SK-N-SH treated with all-trans-retinoic acid at 6 μM for 48 hours (cell line): Measurements from ENCODE around the gene KRTAP10-2.

Experiments
- BACH2 ChIP-seq: fragments of 250-450 bp; sonication (Bioruptor Pico); IDR thresholded peaks from 2 replicates; pipeline ENCODE4 v1.9.0; 2021; ENCODE audit warnings: mild to moderate bottlenecking, borderline replicate concordance
- TOX ChIP-seq: fragments of 250-450 bp; sonication (Bioruptor Pico); IDR thresholded peaks from 2 replicates; pipeline ENCODE4 v1.8.0; 2021; ENCODE audit warnings: mild to moderate bottlenecking, moderate library complexity, borderline replicate concordance
- TF ChIP-seq, protein P1 (sequence below): fragments of 250-450 bp; sonication (Bioruptor Pico); IDR thresholded peaks from 2 replicates; pipeline ENCODE4 v1.8.0; 2020; ENCODE audit warnings: mild to moderate bottlenecking, moderate library complexity, borderline replicate concordance

DNA sequence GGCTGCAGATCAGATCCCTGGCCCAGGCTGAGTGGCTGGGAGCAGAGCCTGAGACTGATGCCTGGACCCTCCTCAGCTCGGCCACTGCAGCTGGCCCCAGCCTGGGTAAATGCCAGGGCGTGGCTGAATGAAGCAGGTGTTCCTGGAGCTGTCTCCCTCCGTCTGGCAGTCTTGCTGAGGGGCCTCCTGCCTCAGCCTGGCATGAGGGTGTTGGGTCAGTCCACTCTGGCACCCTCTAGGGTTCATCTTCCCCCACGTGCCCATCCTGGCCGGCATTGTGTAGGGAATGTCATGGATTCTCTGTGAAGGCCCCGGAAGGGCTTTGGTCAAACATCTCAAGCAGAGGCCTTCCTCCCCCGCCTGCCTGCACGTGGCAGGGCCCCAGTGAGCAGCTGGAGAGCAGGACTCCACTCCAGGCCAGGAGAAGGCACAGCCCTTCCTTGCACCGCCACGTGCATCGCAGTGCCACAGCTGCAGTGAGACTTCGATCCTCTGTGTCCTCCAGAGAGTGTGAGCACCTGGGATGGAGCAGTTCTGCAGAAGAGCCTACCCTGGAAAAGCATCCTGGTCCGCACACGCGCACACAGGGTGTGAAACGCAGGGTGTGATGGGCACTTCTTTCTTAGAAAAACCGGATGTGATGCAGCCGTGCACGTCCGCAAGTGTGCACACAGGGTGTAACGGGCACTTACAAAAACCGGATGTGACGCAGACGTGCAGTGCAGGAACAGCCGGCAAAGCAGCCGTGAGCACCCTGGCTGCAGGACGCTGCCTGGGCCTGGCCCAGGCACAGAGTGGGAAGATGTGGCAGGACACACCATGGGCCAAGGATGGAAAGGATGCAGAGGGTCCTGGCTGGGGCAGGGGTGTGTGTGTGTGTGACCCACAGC is 17.6 kb upstream of the KRTAP10-2 start:
- TF ChIP-seq BACH2 (CRISPR knock-in tag) (no peak), TOX (CRISPR knock-in tag) (no peak)
- TF ChIP-seq, protein P1, sequence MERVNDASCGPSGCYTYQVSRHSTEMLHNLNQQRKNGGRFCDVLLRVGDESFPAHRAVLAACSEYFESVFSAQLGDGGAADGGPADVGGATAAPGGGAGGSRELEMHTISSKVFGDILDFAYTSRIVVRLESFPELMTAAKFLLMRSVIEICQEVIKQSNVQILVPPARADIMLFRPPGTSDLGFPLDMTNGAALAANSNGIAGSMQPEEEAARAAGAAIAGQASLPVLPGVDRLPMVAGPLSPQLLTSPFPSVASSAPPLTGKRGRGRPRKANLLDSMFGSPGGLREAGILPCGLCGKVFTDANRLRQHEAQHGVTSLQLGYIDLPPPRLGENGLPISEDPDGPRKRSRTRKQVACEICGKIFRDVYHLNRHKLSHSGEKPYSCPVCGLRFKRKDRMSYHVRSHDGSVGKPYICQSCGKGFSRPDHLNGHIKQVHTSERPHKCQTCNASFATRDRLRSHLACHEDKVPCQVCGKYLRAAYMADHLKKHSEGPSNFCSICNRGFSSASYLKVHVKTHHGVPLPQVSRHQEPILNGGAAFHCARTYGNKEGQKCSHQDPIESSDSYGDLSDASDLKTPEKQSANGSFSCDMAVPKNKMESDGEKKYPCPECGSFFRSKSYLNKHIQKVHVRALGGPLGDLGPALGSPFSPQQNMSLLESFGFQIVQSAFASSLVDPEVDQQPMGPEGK (CRISPR knock-in tag), result no peak
